ELF-1 (cell line): ENCODE data around the gene IL1RAPL2.

Experiments
- DNase-seq: peaks from one replicate; pipeline ENCODE4 v3.0.0-alpha.2; 2016; ENCODE audit warnings: low read depth, low spot score

The IL1RAPL2 gene

GRCh38 chrX:104670051-104670450 is 104.1 kb downstream of the IL1RAPL2 start:
- DNase-seq: no peak

GRCh38 chrX:104677517-104677916 is 111.5 kb downstream of the IL1RAPL2 start:
- DNase-seq: peak; percentile 61

- DNase-seq: no peak
Measured at GRCh38 chrX:104679175-104679574, 113.2 kb downstream of the IL1RAPL2 start.

GRCh38 chrX:104681214-104681613 is 115.2 kb downstream of the IL1RAPL2 start:
- DNase-seq: no peak

GRCh38 chrX:104684077-104684476 is 118.1 kb downstream of the IL1RAPL2 start:
- no peak for DNase-seq

GRCh38 chrX:104695593-104695992 is 129.6 kb downstream of the IL1RAPL2 start:
- DNase-seq: no peak

- no peak for DNase-seq
Measured at GRCh38 chrX:104696667-104697066, 130.7 kb downstream of the IL1RAPL2 start.

- DNase-seq: no peak
Measured at GRCh38 chrX:104697294-104697693, 131.3 kb downstream of the IL1RAPL2 start.

GRCh38 chrX:104707042-104707441 is 141.0 kb downstream of the IL1RAPL2 start:
- no peak for DNase-seq

GRCh38 chrX:104707572-104707971 is 141.6 kb downstream of the IL1RAPL2 start:
- no peak for DNase-seq

GRCh38 chrX:104712515-104712914 is 146.5 kb downstream of the IL1RAPL2 start:
- no peak for DNase-seq

- no peak for DNase-seq
Measured at GRCh38 chrX:104721854-104722253, 155.9 kb downstream of the IL1RAPL2 start.

- DNase-seq: no peak
Measured at GRCh38 chrX:104728456-104728855, 162.5 kb downstream of the IL1RAPL2 start.

GRCh38 chrX:104742355-104742754 is 176.4 kb downstream of the IL1RAPL2 start:
- no peak for DNase-seq

- no peak for DNase-seq
Measured at GRCh38 chrX:104745152-104745551, 179.2 kb downstream of the IL1RAPL2 start.

GRCh38 chrX:104749951-104750610 is 184.1 kb downstream of the IL1RAPL2 start:
- no peak for DNase-seq

- DNase-seq: peak; percentile 2
Measured at GRCh38 chrX:104762641-104763040, 196.6 kb downstream of the IL1RAPL2 start.

GRCh38 chrX:104789784-104790183 is 223.8 kb downstream of the IL1RAPL2 start:
- no peak for DNase-seq

GRCh38 chrX:104795804-104796203 is 229.8 kb downstream of the IL1RAPL2 start:
- no peak for DNase-seq

GRCh38 chrX:104803219-104803618 is 237.2 kb downstream of the IL1RAPL2 start:
- no peak for DNase-seq

GRCh38 chrX:104806346-104806745 is 240.3 kb downstream of the IL1RAPL2 start:
- DNase-seq: peak; percentile 10

- DNase-seq: no peak
Measured at GRCh38 chrX:104833401-104833800, 267.4 kb downstream of the IL1RAPL2 start.

GRCh38 chrX:104842646-104843045 is 276.6 kb downstream of the IL1RAPL2 start:
- no peak for DNase-seq

GRCh38 chrX:104852241-104852640 is 286.2 kb downstream of the IL1RAPL2 start:
- DNase-seq: no peak
